Heart left ventricle (tissue), 16 donors: ENCODE data around the gene SLC39A9. TPM values are rescaled to one million over a fixed set of nuclear protein-coding genes. Genes with fewer than 3 reads are reported as not detected.

Experiments
- ATAC-seq, 4 donors: fragments of 200-7000 bp; cut with Tn5 transposase; one replicate each; pipeline ENCODE4 v1.9.1; 2020 to 2022; ENCODE audit warnings: moderate library complexity in 4 of 4, mild to moderate bottlenecking in 3 of 4, moderate number of reproducible peaks in 1 of 4
- DNase-seq, 5 donors: peaks; one replicate each; pipeline ENCODE4 v3.0.0-alpha.2; 2020
- H3K27ac ChIP-seq, 12 donors: fragments of 200-600 bp; sonication (generic) in 4 of 12; one replicate each; pipeline versions ENCODE4 v1.5.0 to v1.8.0; 2016 to 2022; ENCODE audit warnings: mild to moderate bottlenecking in 2 of 12
- H3K27me3 ChIP-seq, 9 donors: fragments of 200-600 bp; sonication (generic) in 2 of 9; one replicate each; pipeline versions ENCODE4 v1.5.1 to v1.8.0; 2016 to 2022; ENCODE audit warnings: mild to moderate bottlenecking in 3 of 9
- H3K36me3 ChIP-seq, 9 donors: fragments of 200-600 bp; sonication (generic) in 2 of 9; one replicate each; pipeline versions ENCODE4 v1.5.0 to v1.8.0; 2018 to 2022; ENCODE audit warnings: mild to moderate bottlenecking in 2 of 9
- H3K4me1 ChIP-seq, 12 donors: fragments of 200-600 bp; sonication (generic) in 4 of 12; one replicate each; pipeline versions ENCODE4 v1.5.0 to v1.8.0; 2016 to 2022; ENCODE audit warnings: mild to moderate bottlenecking in 3 of 12
- H3K4me3 ChIP-seq, 12 donors: fragments of 200-600 bp; sonication (generic) in 4 of 12; one replicate each; pipeline versions ENCODE4 v1.5.0 to v1.8.0; 2017 to 2022; ENCODE audit warnings: mild to moderate bottlenecking in 9 of 12, moderate library complexity in 4 of 12
- H3K9me3 ChIP-seq, 12 donors: fragments of 200-600 bp; sonication (generic) in 4 of 12; one replicate each; pipeline versions ENCODE4 v1.5.0 to v1.8.0; 2016 to 2022; ENCODE audit warnings: mild to moderate bottlenecking in 1 of 12
- CTCF ChIP-seq, 12 donors: fragments of 200-600 bp; sonication (generic) in 4 of 12; IDR thresholded peaks; one replicate each; pipeline versions ENCODE4 v1.5.0 to v1.8.0; 2018 to 2022; ENCODE audit warnings: antibody characterized with exemption in 12 of 12, mild to moderate bottlenecking in 5 of 12
- POLR2A ChIP-seq, 2 donors: fragments of 450-650 bp; IDR thresholded peaks; one replicate each; pipeline ENCODE4 v1.6.1; 2017; ENCODE audit warnings: antibody characterized with exemption in 2 of 2, mild to moderate bottlenecking in 2 of 2, moderate library complexity in 2 of 2
- WGBS, 4 donors: extraction: QIAGEN DNeasy Blood & Tissue Kit in 2 of 4; methylation state at CpG; one replicate each; pipeline versions ENCODE4 v1.1.5 to v1.1.7; 2013 to 2018; 5-methylcytosine and 5-hydroxymethylcytosine counted together
- intact Hi-C, 10 donors: fragments of 100-400 bp; cut with DNase I; formaldehyde crosslinking; loops; one replicate each; pipeline versions ENCODE4 v1.11.1 to v1.14.2; 2022
- polyA plus RNA-seq, 2 donors: library from polyadenylated mRNA; stranded (reverse); fragments of 200-250 nt; gene quantifications; one replicate each; pipeline ENCODE4 v1.2.3, GENCODE V29; 2013
- total RNA-seq, 9 donors: library from RNA; depleted of rRNA in 2 of 9; stranded (reverse); fragments of >200 nt in 2 of 9; fragmentation: NEBNext Ultra II Directional in 3 of 9; extraction: Animal tissue kit (Norgen Biotek cat#: 25700) in 3 of 9; gene quantifications; one replicate each; pipeline versions ENCODE4 v1.1.0 to v1.2.4, GENCODE V29; 2016 to 2023
- donor health status: ischemic (EF 13 %, LVEDD 7.1; RV severe dilation, severe dysfunction).
- donor health status: healthy with polysubstance abuse.
- donor health status: DM: no; HTN: yes; CAD: no.
- donor health status: DM: no; HTN: no; CAD: no.
- donor health status: ischemic (EF 25% LVEDD 6.9; RV normal size, moderate dysfunction).
- donor health status: ischemic (EF 25% LVEDD 5.7; RV mildly dilated, moderate dysfunction).
- donor health status: healthy.
- donor health status: DM: yes; HTN: yes; CAD: no.
- donor health status: ischemic (EF 35%, LVEDD 5.7; RV mildly dilated, moderate dysfunction).
- donor health status: nonischemic (EF 11% LVEDD 7.7; RV severe dilation, severe dysfunction).
- donor health status: DM: yes; HTN: yes; CAD: no.
- donor health status: PGD.
- donor health status: ischemic (EF 29% LVEDD 5.4; RV normal size, mild dysfunction).
- donor health status: nonischemic (EF 23%, LVEDD 6.1; RV moderate dilation, normal function).

SLC39A9 gene
- total and polyA plus RNA-seq, 11 donors, result 7.2 to 37.5 (median 25.5) TPM

- Histone ChIP-seq H3K36me3 (peaks cover 0 to 39% (median 15%) of the 10 kb centered on the region in 9 donors), H3K27me3 (no peaks in the 10 kb centered on the region), H3K27ac (no peak overlapping the region), H3K4me3 (no peak overlapping the region), H3K9me3 (peaks cover 0 to 12% (median 0%) of the 10 kb centered on the region in 12 donors), H3K4me1 (no peaks in the 10 kb centered on the region)
- 92 to 99% (median 98%) methylated on average over 3 of the region's 3 CpGs for WGBS, 4 donors
- DNase-seq (no peak), ATAC-seq (no peak)
- TF ChIP-seq CTCF (IDR thresholded peaks at IDR 0.05), result no peak
- no peak for TF ChIP-seq POLR2A (IDR thresholded peaks at IDR 0.05)
- intact Hi-C loops, result loop anchor here in 1 of 10 donors (10.0 kb wide), 1 partner anchor 93 kb away; no protein-coding TSS in a partner anchor
These were observed 26.3 kb upstream of the SLC39A9 start for GRCh38 chr14:69372146-69372545.

GRCh38 chr14:69373104-69373503 is 25.4 kb upstream of the SLC39A9 start:
- Histone ChIP-seq H3K4me1 (no peaks in the 10 kb centered on the region), H3K36me3 (peaks cover 0 to 39% (median 22%) of the 10 kb centered on the region in 9 donors), H3K9me3 (peaks cover 0 to 12% (median 0%) of the 10 kb centered on the region in 12 donors), H3K4me3 (no peak overlapping the region), H3K27me3 (no peaks in the 10 kb centered on the region), H3K27ac (no peak overlapping the region)
- DNase-seq (no peak), ATAC-seq (no peak)
- intact Hi-C loops, result loop anchor here in 1 of 10 donors (10.0 kb wide), 1 partner anchor 92 kb away; no protein-coding TSS in a partner anchor
- TF ChIP-seq CTCF (IDR thresholded peaks at IDR 0.05) (no peak), POLR2A (IDR thresholded peaks at IDR 0.05) (no peak)
- 0 to 92% (median 47%) methylated on average over 1 of the region's 1 CpG for WGBS, 4 donors

- TF ChIP-seq POLR2A (IDR thresholded peaks at IDR 0.05) (no peak), CTCF (IDR thresholded peaks at IDR 0.05) (no peak)
- H3K9me3 ChIP-seq, result peaks cover 0 to 12% (median 0%) of the 10 kb centered on the region in 12 donors
- H3K27ac ChIP-seq, result no peak overlapping the region
- peaks cover 0 to 43% (median 26%) of the 10 kb centered on the region in 9 donors for H3K36me3 ChIP-seq
- no peak overlapping the region for H3K4me3 ChIP-seq
- no peak for ATAC-seq
- DNase-seq, result no peak
- intact Hi-C loops, result loop anchor here in 1 of 10 donors (10.0 kb wide), 1 partner anchor 91 kb away; no protein-coding TSS in a partner anchor
- no peaks in the 10 kb centered on the region for H3K4me1 ChIP-seq
- no peaks in the 10 kb centered on the region for H3K27me3 ChIP-seq
These were observed 24.3 kb upstream of the SLC39A9 start for GRCh38 chr14:69374235-69374634.

GRCh38 chr14:69375182-69375581 is 23.3 kb upstream of the SLC39A9 start:
- no peak for TF ChIP-seq POLR2A (IDR thresholded peaks at IDR 0.05)
- no peak for TF ChIP-seq CTCF (IDR thresholded peaks at IDR 0.05)
- H3K9me3 ChIP-seq, result peaks cover 0 to 12% (median 0%) of the 10 kb centered on the region in 12 donors
- intact Hi-C loops, result loop anchor here in 1 of 10 donors (10.0 kb wide), 1 partner anchor 90 kb away; no protein-coding TSS in a partner anchor
- H3K4me1 ChIP-seq, result no peaks in the 10 kb centered on the region
- no peak overlapping the region for H3K4me3 ChIP-seq
- H3K27me3 ChIP-seq, result no peaks in the 10 kb centered on the region
- H3K27ac ChIP-seq, result no peak overlapping the region
- DNase-seq, result no peak
- peaks cover 0 to 52% (median 36%) of the 10 kb centered on the region in 9 donors for H3K36me3 ChIP-seq
- WGBS, 4 donors, result 85 to 97% (median 96%) methylated on average over 3 of the region's 3 CpGs
- no peak for ATAC-seq
